Transverse colon (tissue), 4 donors: ENCODE data around the gene QRICH1.

Experiments
- EP300 ChIP-seq: sonication (generic); formaldehyde crosslinking; IDR thresholded peaks from one replicate; pipeline ENCODE4 v1.6.1; 2017; ENCODE audit warnings: antibody characterized with exemption, low read depth
- POLR2A ChIP-seq: fragments of 450-650 bp; IDR thresholded peaks from one replicate; pipeline ENCODE4 v1.6.1; 2016; ENCODE audit warnings: antibody characterized with exemption, mild to moderate bottlenecking, moderate library complexity
- POLR2AphosphoS5 ChIP-seq, 3 donors: sonication (generic); formaldehyde crosslinking; IDR thresholded peaks; one replicate each; pipeline ENCODE4 v1.6.1; 2016; ENCODE audit warnings: antibody characterized with exemption in 3 of 3
- TF ChIP-seq, protein P1 (sequence below), 5 experiments: fragments of 200-600 bp in 3 of 5; fragments of 450-650 bp in 2 of 5; sonication (generic) in 3 of 5; IDR thresholded peaks; 1 replicate in 2 of 5; 2 replicates in 3 of 5; pipeline ENCODE4 v1.5.1; 2016 to 2017; ENCODE audit warnings: antibody characterized with exemption in 5 of 5, inconsistent platforms in 3 of 5, mild to moderate bottlenecking in 2 of 5, moderate library complexity in 1 of 5

DNA sequence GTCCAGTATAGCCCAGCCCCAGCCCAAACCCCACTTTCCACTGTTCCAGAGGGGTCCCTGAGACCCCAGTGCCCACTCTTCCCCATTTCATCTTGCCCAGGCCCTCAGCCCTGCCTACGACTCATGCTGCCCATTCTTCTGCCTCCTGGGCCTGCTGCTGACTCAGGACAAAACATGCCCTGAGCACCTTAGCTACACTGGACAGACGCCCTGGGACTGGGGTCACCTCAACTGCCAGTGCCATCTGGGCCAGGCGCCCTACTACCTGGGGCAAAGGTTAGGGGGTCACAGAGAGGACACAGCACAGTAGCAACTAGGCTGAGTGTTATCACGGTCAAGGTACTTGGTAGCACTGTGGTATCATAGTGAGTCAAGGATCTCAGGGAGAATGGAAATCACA, 41.6 kb upstream of the QRICH1 start:
- TF ChIP-seq, protein P1, sequence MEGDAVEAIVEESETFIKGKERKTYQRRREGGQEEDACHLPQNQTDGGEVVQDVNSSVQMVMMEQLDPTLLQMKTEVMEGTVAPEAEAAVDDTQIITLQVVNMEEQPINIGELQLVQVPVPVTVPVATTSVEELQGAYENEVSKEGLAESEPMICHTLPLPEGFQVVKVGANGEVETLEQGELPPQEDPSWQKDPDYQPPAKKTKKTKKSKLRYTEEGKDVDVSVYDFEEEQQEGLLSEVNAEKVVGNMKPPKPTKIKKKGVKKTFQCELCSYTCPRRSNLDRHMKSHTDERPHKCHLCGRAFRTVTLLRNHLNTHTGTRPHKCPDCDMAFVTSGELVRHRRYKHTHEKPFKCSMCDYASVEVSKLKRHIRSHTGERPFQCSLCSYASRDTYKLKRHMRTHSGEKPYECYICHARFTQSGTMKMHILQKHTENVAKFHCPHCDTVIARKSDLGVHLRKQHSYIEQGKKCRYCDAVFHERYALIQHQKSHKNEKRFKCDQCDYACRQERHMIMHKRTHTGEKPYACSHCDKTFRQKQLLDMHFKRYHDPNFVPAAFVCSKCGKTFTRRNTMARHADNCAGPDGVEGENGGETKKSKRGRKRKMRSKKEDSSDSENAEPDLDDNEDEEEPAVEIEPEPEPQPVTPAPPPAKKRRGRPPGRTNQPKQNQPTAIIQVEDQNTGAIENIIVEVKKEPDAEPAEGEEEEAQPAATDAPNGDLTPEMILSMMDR (IDR thresholded peaks at IDR 0.05): no peak
- no peak for TF ChIP-seq POLR2A
- no peak for TF ChIP-seq EP300
- TF ChIP-seq POLR2AphosphoS5 (IDR thresholded peaks at IDR 0.05): no peak
